Breast epithelium (tissue), 4 donors: ENCODE measurements around the gene KCNQ1OT1. TPM values are rescaled to one million over a fixed set of nuclear protein-coding genes. Genes with fewer than 3 reads are reported as not detected.

Source experiments
- DNase-seq, 2 donors: peaks; one replicate each; pipeline ENCODE4 v3.0.0-alpha.2; 2019; ENCODE audit warnings: low spot score in 2 of 2
- H3K27ac ChIP-seq, 2 donors: fragments of 200-600 bp; sonication (generic) in 1 of 2; one replicate each; pipeline ENCODE4 v1.5.1; 2016 to 2019; ENCODE audit warnings: mild to moderate bottlenecking in 1 of 2
- H3K27me3 ChIP-seq, 2 donors: fragments of 200-600 bp; sonication (generic) in 1 of 2; one replicate each; pipeline versions ENCODE4 v1.5.1 to v1.6.0; 2017 to 2019; ENCODE audit warnings: control low read depth in 1 of 2, mild to moderate bottlenecking in 1 of 2
- H3K36me3 ChIP-seq: fragments of 200-600 bp; one replicate; pipeline ENCODE4 v1.5.1; 2019
- H3K4me1 ChIP-seq, 2 donors: fragments of 200-600 bp; sonication (generic); one replicate each; pipeline ENCODE4 v1.5.1; 2016 to 2019; ENCODE audit warnings: control low read depth in 1 of 2
- H3K4me3 ChIP-seq, 3 donors: fragments of 200-600 bp; sonication (generic); 1 replicate in 2 of 3; 2 replicates in 1 of 3; pipeline ENCODE4 v1.5.1; 2016 to 2019; ENCODE audit warnings: mild to moderate bottlenecking in 3 of 3, moderate library complexity in 2 of 3
- H3K9me3 ChIP-seq, 2 donors: fragments of 200-600 bp; sonication (generic) in 1 of 2; one replicate each; pipeline ENCODE4 v1.5.1; 2016 to 2019; ENCODE audit warnings: control low read depth in 1 of 2
- CTCF ChIP-seq, 3 donors: fragments of 450-650 bp; IDR thresholded peaks; one replicate each; pipeline ENCODE4 v1.5.1; 2016 to 2017; ENCODE audit warnings: antibody characterized with exemption in 3 of 3, mild to moderate bottlenecking in 3 of 3, moderate library complexity in 3 of 3
- POLR2A ChIP-seq: fragments of 450-650 bp; IDR thresholded peaks from one replicate; pipeline ENCODE4 v1.6.1; 2016; ENCODE audit warnings: antibody characterized with exemption, mild to moderate bottlenecking, moderate library complexity
- POLR2AphosphoS5 ChIP-seq, 3 donors: sonication (generic); formaldehyde crosslinking; IDR thresholded peaks; one replicate each; pipeline ENCODE4 v1.6.1; 2017; ENCODE audit warnings: antibody characterized with exemption in 3 of 3
- intact Hi-C: fragments of 100-400 bp; cut with DNase I; formaldehyde crosslinking; loops from one replicate; pipeline ENCODE4 v1.15.1; 2023; ENCODE audit warnings: low total_unique reads
- total RNA-seq, 3 donors: library from RNA; depleted of rRNA; stranded (reverse); fragments of >200 nt; gene quantifications; one replicate each; pipeline ENCODE4 v1.1.0, GENCODE V29; 2016

The KCNQ1OT1 gene
- total RNA-seq = 1 to 10 TPM; 2.1 to 5.3 (median 3.6) TPM

GRCh38 chr11:2699531-2700414, at the start of gene KCNQ1OT1:
KCNQ1OT1 (minus strand) TSS chr11:2699994.
- peak; percentile 91 to 94 for DNase-seq
- H3K27me3 ChIP-seq = no peaks in the 10 kb centered on the region
- H3K4me1 ChIP-seq = no peaks in the 10 kb centered on the region
- intact Hi-C loops = loop anchor here (5.0 to 10.0 kb wide), 2 partner anchors 148 to 185 kb away; partner anchors contain the start of gene CDKN1C
- TF ChIP-seq POLR2A (peak; percentile 85), CTCF (IDR thresholded peaks at IDR 0.05) (no peak), POLR2AphosphoS5 (IDR thresholded peaks at IDR 0.05) (peak; percentile 75 to 94 (median 88))
- H3K4me3 ChIP-seq = peak within 1 kb of the TSS; percentile 64 to 74 (median 72)
- H3K9me3 ChIP-seq = no peaks in the 10 kb centered on the region
- H3K27ac ChIP-seq = peak within 1 kb of the TSS; percentile 88 to 98
- no peaks in the 10 kb centered on the region for H3K36me3 ChIP-seq

DNA sequence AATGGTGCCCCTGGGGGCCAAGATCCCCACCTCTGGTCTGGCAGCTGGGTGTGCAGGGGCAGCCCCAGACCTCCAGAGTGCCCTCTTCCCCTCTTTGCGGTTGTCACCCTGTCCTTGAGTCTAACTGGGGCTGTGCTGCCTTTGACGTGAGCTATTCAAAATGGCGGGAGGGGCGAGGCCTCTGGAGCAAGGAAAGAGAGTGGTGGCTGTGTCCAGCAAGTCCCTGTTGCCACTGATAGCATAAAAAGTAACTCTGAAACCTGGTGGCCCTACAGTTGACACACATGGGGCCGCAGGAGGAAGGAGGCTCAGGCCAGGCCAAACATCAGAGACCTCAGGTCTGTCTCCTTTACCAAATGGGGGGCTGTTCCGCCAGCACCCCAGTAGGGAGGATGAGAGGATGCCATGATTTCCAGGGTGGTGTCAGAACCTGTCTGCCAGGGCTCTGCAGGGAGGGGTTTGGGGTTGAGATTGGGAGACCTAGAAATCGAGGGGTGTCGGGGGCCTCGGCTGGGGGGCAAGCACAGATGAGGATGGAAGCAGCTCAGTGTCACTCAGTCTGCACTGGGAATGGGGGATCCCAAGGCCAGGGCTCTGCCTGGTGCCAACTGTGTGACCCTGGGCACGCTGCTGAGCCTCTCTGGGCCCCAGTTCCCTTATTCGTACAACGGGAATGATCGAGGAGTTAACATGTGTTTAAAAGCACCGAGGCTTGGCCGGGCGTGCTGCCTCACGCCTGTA, 49.2 kb upstream of the KCNQ1OT1 start:
- no peak for TF ChIP-seq POLR2AphosphoS5 (IDR thresholded peaks at IDR 0.05)
- no peak for TF ChIP-seq CTCF (IDR thresholded peaks at IDR 0.05)
- no peak for TF ChIP-seq POLR2A
- no peaks in the 10 kb centered on the region for H3K36me3 ChIP-seq
- H3K27ac ChIP-seq = no peak overlapping the region
- no peaks in the 10 kb centered on the region for H3K27me3 ChIP-seq
- intact Hi-C loops = no loop called here
- no peak overlapping the region for H3K4me3 ChIP-seq
- no peaks in the 10 kb centered on the region for H3K4me1 ChIP-seq
- no peaks in the 10 kb centered on the region for H3K9me3 ChIP-seq
- DNase-seq = peak in 1 of 2 donors; percentile 33

GRCh38 chr11:2748061-2748813, 48.4 kb upstream of the KCNQ1OT1 start:
- intact Hi-C loops = no loop called here
- Histone ChIP-seq H3K9me3 (no peaks in the 10 kb centered on the region), H3K4me3 (no peak overlapping the region), H3K4me1 (no peaks in the 10 kb centered on the region), H3K27ac (peak overlapping the region in 1 of 2 donors; percentile 7), H3K36me3 (no peaks in the 10 kb centered on the region), H3K27me3 (no peaks in the 10 kb centered on the region)
- TF ChIP-seq POLR2AphosphoS5 (IDR thresholded peaks at IDR 0.05) (no peak), CTCF (IDR thresholded peaks at IDR 0.05) (no peak)
- DNase-seq = peak in 1 of 2 donors; percentile 30

GRCh38 chr11:2747248-2748027, 47.6 kb upstream of the KCNQ1OT1 start:
- Histone ChIP-seq H3K36me3 (no peaks in the 10 kb centered on the region), H3K9me3 (no peaks in the 10 kb centered on the region), H3K4me3 (no peak overlapping the region), H3K4me1 (no peaks in the 10 kb centered on the region), H3K27me3 (no peaks in the 10 kb centered on the region), H3K27ac (peak overlapping the region in 1 of 2 donors; percentile 7)
- no peak for TF ChIP-seq CTCF (IDR thresholded peaks at IDR 0.05)
- no peak for TF ChIP-seq POLR2AphosphoS5 (IDR thresholded peaks at IDR 0.05)
- no peak for TF ChIP-seq POLR2A
- intact Hi-C loops = no loop called here
- DNase-seq = peak in 1 of 2 donors; percentile 49
